ENCODE results near the gene ABCA1. TPM values are rescaled to one million over a fixed set of nuclear protein-coding genes. Genes with fewer than 3 reads are reported as not detected.

The ABCA1 gene
- total RNA-seq, 2 experiments from 2014 or later = 8.0 to 14.0 TPM

DNA sequence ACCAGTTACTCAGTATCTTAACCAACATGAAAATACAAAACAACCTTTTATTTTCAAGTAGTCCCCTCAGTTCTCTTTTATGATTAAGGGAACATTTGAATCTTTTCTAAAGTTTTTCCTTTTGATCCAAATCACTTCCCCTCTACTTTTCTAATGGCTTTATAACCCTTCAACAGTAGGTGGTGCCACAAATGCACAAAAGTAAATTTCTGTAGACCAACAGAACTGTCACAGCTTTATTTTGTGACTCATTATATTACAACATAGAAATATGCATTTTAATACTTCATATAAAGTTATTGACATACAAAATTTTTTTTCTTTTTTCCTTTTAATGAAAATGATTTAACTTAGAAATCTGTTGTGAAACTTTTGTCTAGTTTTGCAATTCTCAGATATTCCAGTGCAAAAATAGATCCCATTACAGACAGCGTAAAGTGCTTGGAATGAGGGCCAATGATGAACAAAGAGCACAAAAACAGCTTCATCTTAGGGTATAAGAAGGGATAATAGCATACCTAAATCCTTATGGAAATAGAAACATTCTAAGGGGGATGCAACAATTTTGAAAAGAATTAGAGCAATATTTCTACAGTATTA is 147.1 kb downstream of the ABCA1 start:
- no peak overlapping the region for H2AFZ ChIP-seq (ENCODE audit: low read length)
- H3K4me2 ChIP-seq (ENCODE audit: low read length) = no peak overlapping the region
- BruUV-seq (replicated peaks) = no TSS peak
- POLR2A ChIA-PET = interaction anchor here (0.6 to 2.2 kb wide), 4 partner anchors 11 to 144 kb away, joined by 3 to 10 read pairs (median 6); no protein-coding TSS in a partner anchor
- no peaks in the 10 kb centered on the region for H4K20me1 ChIP-seq (ENCODE audit: insufficient read depth, low read length)
- H3K4me3 ChIP-seq (ENCODE audit: low read depth, low read length, poor library complexity, severe bottlenecking) = no peak overlapping the region
- H3K9me2 ChIP-seq (ENCODE audit: insufficient read depth, low read length) = no peaks in the 10 kb centered on the region
- peaks cover 34% of the 10 kb centered on the region for H3K36me3 ChIP-seq (ENCODE audit: insufficient read depth, low read length)
- peak; percentile 54 for DNase-seq (ENCODE audit: low spot score)
- CTCF ChIA-PET (ENCODE audit: unreplicated experiment) = no interaction called here
- peaks cover 7% of the 10 kb centered on the region; the same call in 1 of the 2 replicates for H3K79me2 ChIP-seq (ENCODE audit: insufficient read depth, low read depth, low read length)
- H3K4me1 ChIP-seq (ENCODE audit: insufficient read depth, low read length, poor library complexity, severe bottlenecking) = peaks cover 24% of the 10 kb centered on the region
- intact Hi-C loops (cut with micrococcal nuclease; ENCODE audit: unreplicated experiment) = loop anchor here (1.0 to 5.0 kb wide), 4 partner anchors 81 to 636 kb away; no protein-coding TSS in a partner anchor
- no peak overlapping the region for H3K27ac ChIP-seq (ENCODE audit: low read depth, low read length, poor library complexity, severe bottlenecking)
- TF ChIP-seq, protein P1, sequence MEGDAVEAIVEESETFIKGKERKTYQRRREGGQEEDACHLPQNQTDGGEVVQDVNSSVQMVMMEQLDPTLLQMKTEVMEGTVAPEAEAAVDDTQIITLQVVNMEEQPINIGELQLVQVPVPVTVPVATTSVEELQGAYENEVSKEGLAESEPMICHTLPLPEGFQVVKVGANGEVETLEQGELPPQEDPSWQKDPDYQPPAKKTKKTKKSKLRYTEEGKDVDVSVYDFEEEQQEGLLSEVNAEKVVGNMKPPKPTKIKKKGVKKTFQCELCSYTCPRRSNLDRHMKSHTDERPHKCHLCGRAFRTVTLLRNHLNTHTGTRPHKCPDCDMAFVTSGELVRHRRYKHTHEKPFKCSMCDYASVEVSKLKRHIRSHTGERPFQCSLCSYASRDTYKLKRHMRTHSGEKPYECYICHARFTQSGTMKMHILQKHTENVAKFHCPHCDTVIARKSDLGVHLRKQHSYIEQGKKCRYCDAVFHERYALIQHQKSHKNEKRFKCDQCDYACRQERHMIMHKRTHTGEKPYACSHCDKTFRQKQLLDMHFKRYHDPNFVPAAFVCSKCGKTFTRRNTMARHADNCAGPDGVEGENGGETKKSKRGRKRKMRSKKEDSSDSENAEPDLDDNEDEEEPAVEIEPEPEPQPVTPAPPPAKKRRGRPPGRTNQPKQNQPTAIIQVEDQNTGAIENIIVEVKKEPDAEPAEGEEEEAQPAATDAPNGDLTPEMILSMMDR (conservative IDR thresholded peaks at IDR 0.05; ENCODE audit: low read length) = peak; percentile 90
- TF ChIP-seq EZH2phosphoT487 (IDR thresholded peaks at IDR 0.05; ENCODE audit: borderline replicate concordance, low read depth, low read length) = no peak
- no peaks in the 10 kb centered on the region for H3K9me3 ChIP-seq (ENCODE audit: low read length)

DNA sequence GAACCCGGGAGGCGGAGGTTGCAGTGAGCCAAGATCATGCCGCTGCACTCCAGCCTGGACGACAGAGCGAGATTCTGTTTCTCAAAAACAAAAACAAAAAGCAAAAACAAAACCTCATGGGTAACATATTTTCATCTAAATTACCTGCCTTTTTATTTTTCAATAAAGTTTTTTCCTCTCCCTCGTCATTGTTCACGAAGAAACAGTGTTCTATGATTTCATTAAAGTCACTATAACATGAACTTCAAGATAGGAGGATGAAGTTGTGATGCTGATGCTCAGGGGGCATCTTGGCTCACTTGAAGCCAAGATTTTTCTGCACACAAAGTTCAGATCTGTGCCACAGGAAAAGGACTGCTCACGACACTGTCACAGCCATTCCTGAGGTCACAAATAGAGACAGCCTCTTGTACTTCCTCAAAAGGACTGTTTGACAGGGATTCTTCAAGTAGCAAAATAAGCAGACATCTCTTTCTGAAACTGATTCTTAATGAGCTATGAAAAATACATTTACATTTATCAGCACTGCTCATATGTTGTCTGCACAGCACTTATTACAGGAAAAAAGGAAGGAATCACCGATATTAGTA is 147.9 kb downstream of the ABCA1 start:
- POLR2A ChIA-PET = interaction anchor here (0.6 to 2.2 kb wide), 4 partner anchors 11 to 145 kb away, joined by 3 to 10 read pairs (median 6); no protein-coding TSS in a partner anchor
- Histone ChIP-seq H4K20me1 (ENCODE audit: insufficient read depth, low read length) (no peaks in the 10 kb centered on the region), H3K4me3 (ENCODE audit: low read depth, low read length, poor library complexity, severe bottlenecking) (no peak overlapping the region), H3K4me2 (ENCODE audit: low read length) (0 out of 2 replicates have a peak overlapping the region, but pooled peaks have one; percentile 2), H3K9me3 (ENCODE audit: low read length) (no peaks in the 10 kb centered on the region), H3K79me2 (ENCODE audit: insufficient read depth, low read depth, low read length) (peaks cover 7% of the 10 kb centered on the region; the same call in 1 of the 2 replicates), H3K9me2 (ENCODE audit: insufficient read depth, low read length) (no peaks in the 10 kb centered on the region), H2AFZ (ENCODE audit: low read length) (no peak overlapping the region), H3K4me1 (ENCODE audit: insufficient read depth, low read length, poor library complexity, severe bottlenecking) (peaks cover 32% of the 10 kb centered on the region), H3K27ac (ENCODE audit: low read depth, low read length, poor library complexity, severe bottlenecking) (no peak overlapping the region), H3K36me3 (ENCODE audit: insufficient read depth, low read length) (peaks cover 25% of the 10 kb centered on the region)
- no peak for TF ChIP-seq EZH2phosphoT487 (IDR thresholded peaks at IDR 0.05; ENCODE audit: borderline replicate concordance, low read depth, low read length)
- TF ChIP-seq, protein P1 (conservative IDR thresholded peaks at IDR 0.05; ENCODE audit: low read length) = no peak
- no TSS peak for BruUV-seq (replicated peaks)
- no peak for DNase-seq (ENCODE audit: low spot score)
- CTCF ChIA-PET (ENCODE audit: unreplicated experiment) = no interaction called here
- intact Hi-C loops (cut with micrococcal nuclease; ENCODE audit: unreplicated experiment) = loop anchor here (1.0 to 10.0 kb wide), 5 partner anchors 82 to 637 kb away; partner anchors contain the start of gene SLC44A1
